GM19351 (cell line): ENCODE measurements around the gene CCDC157.

Source experiments
- ATAC-seq: cut with Tn5 transposase; IDR thresholded peaks from one replicate; pipeline ENCODE4 v1.9.1; 2021; ENCODE audit warnings: mild to moderate bottlenecking, moderate library complexity; ENCODE audit not compliant: unreplicated experiment

CCDC157 gene

DNA sequence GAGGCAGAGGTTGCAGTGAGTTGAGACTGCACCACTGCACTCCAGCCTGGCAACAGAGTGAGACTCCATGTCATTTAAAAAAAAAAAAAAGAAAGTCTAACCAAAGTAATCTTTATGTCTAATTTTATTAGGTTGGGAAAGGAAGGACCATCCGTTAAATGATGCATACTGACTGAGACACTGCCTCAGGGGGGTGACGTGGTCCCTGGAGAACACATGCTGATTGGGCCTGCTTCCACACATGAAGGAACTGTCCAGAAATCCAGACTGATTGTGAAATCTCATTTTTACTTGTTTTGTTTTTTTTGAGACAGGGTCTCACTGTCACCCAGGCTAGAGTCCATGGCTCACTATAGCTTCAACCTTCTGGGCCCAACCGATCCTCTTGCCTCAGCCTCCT lies 5.6 kb upstream of the CCDC157 start:
- no peak for ATAC-seq

GRCh38 chr22:30354644-30355043 lies 2.2 kb upstream of the CCDC157 start:
- ATAC-seq, result no peak

- no peak for ATAC-seq
These were observed 396 bp downstream of the CCDC157 start for GRCh38 chr22:30357236-30357570.

DNA sequence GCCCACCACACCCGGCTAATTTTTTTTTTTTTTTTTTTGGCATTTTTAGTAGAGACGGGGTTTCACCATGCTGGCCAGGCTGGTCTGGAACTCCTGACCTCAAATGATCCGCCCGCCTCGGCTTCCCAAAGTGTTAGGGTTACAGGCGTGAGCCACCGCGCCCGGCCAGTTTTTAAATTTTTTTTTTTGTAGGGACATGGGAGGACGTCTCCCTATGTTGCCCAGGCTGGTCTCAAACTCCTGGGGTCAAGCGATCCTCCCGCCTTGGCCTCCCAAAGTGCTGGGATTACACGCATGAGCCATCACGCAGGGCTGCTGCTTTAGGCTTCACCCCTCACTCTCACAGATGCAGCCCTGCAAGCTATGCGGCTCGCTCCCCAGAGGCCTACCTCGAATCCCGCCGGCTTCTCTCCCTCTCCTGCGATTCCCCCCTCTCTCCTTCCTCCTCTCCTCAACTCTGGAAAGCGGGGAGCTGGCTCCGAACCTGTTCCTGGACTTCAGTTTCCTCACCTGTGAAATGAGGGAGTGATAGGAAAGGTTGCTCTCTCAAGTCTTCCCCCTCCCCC lies 926 bp downstream of the CCDC157 start:
- ATAC-seq, result no peak

- no peak for ATAC-seq
These were observed 1.7 kb downstream of the CCDC157 start for GRCh38 chr22:30358541-30358940.

DNA sequence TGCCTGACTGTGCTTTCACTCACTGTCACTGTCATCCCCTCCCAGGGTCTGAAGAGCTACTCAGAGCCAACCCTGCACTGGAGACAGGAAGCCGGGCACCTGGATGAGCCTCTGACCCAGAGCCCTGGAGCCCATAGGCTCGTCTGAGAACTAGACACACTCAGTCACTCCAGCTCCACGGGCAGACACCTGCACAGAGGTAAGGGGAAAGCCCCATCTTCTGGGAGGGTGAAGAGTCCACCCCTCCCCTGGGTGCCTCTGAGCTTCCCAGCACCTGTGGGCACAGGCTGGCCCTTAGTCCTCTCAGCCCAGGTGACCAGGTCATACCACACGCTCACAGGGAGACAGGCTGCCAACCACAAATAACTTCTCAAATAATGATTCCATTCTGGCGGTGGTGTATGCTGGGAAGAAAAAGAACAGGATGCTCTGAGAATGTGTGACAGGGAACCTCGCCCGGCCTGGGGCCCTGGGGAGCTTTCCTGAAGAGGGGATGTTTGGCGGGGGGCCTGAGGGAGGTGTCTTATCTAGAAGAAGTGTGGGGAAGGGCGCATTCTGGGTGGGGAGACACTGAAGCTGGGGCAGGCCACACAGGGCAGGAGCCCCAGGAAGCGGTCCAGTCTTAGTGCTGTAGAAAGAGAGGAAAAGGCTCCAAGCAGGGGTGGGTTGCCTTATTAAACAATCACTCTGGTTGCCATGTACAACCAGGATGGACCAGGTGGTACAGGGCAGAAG lies 5.3 kb downstream of the CCDC157 start:
- no peak for ATAC-seq

DNA sequence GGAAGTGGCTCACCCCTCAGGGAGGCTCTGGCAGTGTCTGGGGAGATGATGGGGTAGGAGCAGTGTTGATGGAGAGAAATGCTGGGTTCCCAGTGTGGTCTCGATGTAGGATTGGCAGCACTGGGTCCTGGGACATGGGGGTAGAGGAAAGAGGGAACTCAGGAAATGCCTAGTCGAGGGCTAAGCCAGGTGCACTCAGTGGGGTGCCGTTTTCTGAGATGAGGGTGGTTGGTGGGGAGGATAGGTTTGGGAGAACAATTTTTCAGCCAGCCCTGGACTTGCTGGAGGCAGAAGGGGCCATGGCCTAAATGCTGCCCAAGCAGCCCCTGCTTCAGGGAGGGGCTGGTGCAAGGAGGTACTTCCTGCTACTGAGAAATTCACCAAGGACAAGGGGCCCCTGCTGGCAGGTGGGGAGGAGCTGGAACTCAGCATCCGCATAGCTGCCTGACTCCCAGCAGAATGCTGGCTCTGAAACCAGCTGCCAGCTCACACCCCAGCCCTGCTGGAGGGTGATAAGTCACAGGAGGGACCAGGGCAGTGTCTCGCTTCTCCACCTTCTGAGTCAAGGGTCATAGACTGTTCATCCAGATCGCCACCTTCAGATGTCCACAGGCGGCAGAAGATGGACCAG lies 6.0 kb downstream of the CCDC157 start:
- ATAC-seq, result no peak

GRCh38 chr22:30365891-30366290 lies 9.1 kb downstream of the CCDC157 start:
- ATAC-seq, result no peak

DNA sequence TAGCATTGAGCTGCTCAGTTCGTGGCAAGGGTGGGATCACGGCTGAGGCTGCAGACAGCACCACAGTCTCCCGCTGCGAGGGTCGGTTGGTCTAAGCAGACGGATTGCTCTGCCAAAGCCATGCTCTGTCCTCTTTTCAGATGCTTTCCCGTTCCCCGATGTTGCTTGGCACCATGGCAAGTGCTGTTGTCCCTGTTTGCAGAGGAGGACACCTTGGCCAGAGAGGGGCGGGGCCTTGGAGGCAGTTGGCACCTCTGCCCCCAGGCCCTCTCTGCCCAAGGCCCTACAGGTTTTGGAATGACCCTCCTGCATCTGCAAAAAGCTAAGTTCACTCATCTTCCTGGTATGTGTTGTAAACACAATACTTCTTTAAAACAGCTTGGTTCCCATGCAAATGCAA lies 11.6 kb downstream of the CCDC157 start:
- ATAC-seq, result no peak

- no peak for ATAC-seq
These were observed 13.9 kb downstream of the CCDC157 start for GRCh38 chr22:30370641-30371230.

- no peak for ATAC-seq
These were observed 14.5 kb downstream of the CCDC157 start for GRCh38 chr22:30371321-30371720.

GRCh38 chr22:30371981-30372380 lies 15.2 kb downstream of the CCDC157 start:
- no peak for ATAC-seq

DNA sequence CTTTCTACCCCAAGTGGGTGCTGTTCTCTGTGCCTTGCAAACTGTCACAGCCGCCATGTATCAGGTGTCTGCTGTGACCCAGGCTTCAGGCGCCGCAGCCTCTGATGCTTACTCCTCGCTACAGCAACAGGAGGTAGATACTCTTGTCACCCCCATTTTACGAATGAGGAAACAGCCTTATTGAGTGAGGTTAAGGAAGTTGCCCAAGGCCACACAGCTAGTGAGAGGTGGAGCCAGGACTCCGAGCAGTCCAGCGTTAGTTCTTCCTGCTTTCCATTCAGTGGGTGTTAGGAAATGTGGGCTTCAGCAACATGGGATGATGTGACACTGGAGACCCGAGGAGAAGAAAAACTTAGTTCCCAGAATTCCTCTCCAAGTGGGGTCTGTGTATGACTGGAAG lies 16.1 kb downstream of the CCDC157 start:
- no peak for ATAC-seq

- no peak for ATAC-seq
These were observed 16.8 kb downstream of the CCDC157 start for GRCh38 chr22:30373331-30374325.

DNA sequence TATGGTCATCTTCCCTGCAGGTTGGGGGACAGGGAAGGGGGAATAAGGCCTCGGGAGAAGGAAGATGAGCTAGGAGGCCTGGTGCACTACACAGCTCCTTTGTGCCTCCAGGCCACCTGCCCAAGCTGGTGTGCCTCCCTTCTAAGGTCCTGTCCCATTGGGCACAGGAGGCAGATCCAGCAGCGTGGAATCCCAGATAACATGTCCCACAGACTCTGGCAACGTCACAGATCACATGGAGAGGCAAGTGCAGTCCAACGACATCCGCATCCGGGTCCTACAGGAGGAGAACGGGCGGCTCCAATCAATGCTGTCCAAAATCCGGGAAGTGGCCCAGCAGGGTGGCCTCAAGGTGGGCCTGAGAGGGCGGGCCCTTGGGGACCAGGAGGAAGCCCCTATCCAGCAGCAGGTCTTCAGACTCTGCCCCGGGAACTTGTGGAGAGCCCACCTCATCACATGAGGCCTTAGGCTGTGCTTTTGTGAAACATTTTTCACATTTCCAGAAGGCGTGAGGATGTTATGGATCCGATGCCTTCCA lies 18.6 kb downstream of the CCDC157 start:
- ATAC-seq, result no peak

DNA sequence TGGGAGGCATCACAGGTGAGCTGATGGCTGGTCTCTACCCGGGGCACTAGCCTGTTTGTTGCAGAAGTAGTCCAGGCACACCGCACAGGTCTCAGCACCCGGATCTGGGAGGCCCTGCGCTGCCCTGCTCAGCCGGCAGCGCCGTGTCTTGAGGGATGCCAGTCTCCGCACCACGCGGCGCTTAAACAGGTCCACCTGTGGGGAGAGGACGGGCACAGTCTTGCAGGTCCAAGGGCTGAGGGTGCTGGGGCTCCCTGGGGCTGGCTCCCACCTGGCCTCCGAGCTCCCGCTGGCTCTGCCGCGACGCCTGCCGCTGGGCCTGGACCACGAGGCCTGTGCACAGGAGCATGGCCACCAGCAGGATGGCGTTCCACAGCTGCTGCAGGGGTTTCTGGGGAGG lies 23.2 kb downstream of the CCDC157 start:
- no peak for ATAC-seq

DNA sequence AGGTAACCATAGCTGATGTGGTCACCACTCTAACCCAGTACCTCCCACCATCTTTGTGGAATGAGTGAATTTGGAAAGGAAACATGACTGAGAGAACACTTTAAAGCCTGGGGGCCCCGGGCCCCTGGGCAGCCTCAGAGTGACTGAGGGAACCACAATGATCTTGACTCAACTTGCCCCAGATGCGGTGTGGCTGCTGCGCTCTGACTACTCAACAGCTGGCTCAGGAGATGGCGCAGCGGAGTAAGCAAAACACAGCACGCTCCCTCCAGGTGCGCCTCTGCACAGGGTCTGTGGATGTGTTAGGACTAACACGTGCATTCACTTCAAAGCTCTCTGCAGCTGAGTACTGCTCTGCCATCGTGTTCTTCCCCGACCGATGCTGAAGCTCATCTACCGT lies 24.5 kb downstream of the CCDC157 start:
- no peak for ATAC-seq

- ATAC-seq, result no peak
These were observed 25.5 kb downstream of the CCDC157 start for GRCh38 chr22:30382340-30382739.

GRCh38 chr22:30383061-30383460 lies 26.3 kb downstream of the CCDC157 start:
- ATAC-seq, result no peak

- ATAC-seq, result no peak
These were observed 29.1 kb downstream of the CCDC157 start for GRCh38 chr22:30385942-30386341.

DNA sequence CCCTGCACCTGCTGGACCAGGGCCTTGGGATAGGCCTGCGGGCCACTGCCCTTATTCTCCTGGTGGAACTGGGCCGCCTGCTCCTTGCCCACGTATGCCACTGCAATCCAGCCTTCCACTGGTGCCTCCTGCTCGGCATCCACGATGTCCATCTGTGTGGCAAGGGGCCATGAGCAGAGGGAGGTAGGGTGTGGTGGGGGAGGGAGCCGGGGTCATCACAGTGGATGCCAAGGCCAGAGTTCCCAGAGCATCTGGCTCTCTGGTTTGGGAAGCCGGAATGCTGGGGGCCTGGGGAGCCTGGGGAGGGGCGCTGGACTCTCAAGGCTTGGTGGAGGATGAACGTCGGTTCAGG lies 29.8 kb downstream of the CCDC157 start:
- ATAC-seq, result no peak
